Smooth muscle cell (in vitro differentiated cells): ENCODE measurements around the gene AGBL4. TPM values are rescaled to one million over a fixed set of nuclear protein-coding genes. Genes with fewer than 3 reads are reported as not detected.

Source experiments
- DNase-seq: peaks from one replicate; lab custom pipeline; 2025; ENCODE audit not compliant: unreplicated experiment; lab: John Stamatoyannopoulos, UW
- H2AFZ ChIP-seq: fragments of 200-600 bp; sonication (generic); 2 replicates; pipeline ENCODE4 v1.6.0; 2016; ENCODE audit warnings: antibody characterized with exemption, low read depth, mild to moderate bottlenecking
- H3F3A ChIP-seq: fragments of 200-600 bp; sonication (generic); 2 replicates; pipeline ENCODE4 v1.6.0; 2017; ENCODE audit warnings: antibody characterized with exemption, low read depth
- H3K27ac ChIP-seq: fragments of 200-600 bp; sonication (generic); 2 replicates; pipeline ENCODE4 v1.5.1; 2016; ENCODE audit warnings: low read depth, mild to moderate bottlenecking
- H3K27me3 ChIP-seq: fragments of 200-600 bp; sonication (generic); 2 replicates; pipeline ENCODE4 v1.6.1; 2016; ENCODE audit warnings: low read depth, mild to moderate bottlenecking
- H3K36me3 ChIP-seq: fragments of 200-600 bp; sonication (generic); 2 replicates; pipeline ENCODE4 v1.5.1; 2016; ENCODE audit warnings: low read depth
- H3K4me1 ChIP-seq: fragments of 200-600 bp; sonication (generic); 2 replicates; pipeline ENCODE4 v1.5.1; 2016; ENCODE audit warnings: low read depth
- H3K4me2 ChIP-seq: fragments of 200-600 bp; sonication (generic); 2 replicates; pipeline ENCODE4 v1.6.0; 2016; ENCODE audit warnings: mild to moderate bottlenecking
- H3K4me3 ChIP-seq: fragments of 200-600 bp; sonication (generic); 2 replicates; pipeline ENCODE4 v1.5.1; 2016; ENCODE audit warnings: mild to moderate bottlenecking
- H3K79me2 ChIP-seq: fragments of 200-600 bp; sonication (generic); 2 replicates; pipeline ENCODE4 v1.6.0; 2016; ENCODE audit warnings: low read depth, mild to moderate bottlenecking
- H3K9ac ChIP-seq: fragments of 200-600 bp; sonication (generic); 2 replicates; pipeline ENCODE4 v1.6.0; 2016; ENCODE audit warnings: low read depth
- H3K9me3 ChIP-seq: fragments of 200-600 bp; sonication (generic); replicated peaks from 2 replicates; pipeline ENCODE4 v1.5.1; 2016; ENCODE audit warnings: low read depth
- H4K20me1 ChIP-seq: fragments of 200-600 bp; sonication (generic); 2 replicates; pipeline ENCODE4 v1.6.0; 2016; ENCODE audit warnings: low read depth
- CTCF ChIP-seq: fragments of 200-600 bp; sonication (generic); IDR thresholded peaks from 2 replicates; pipeline ENCODE4 v1.5.1; 2017; ENCODE audit warnings: borderline replicate concordance, mild to moderate bottlenecking, antibody characterized with exemption; ENCODE audit not compliant: insufficient read depth, poor library complexity, severe bottlenecking
- WGBS: methylation state at CpG from one replicate; pipeline ENCODE4 v1.1.7; 2016; ENCODE audit warnings: low lambda C conversion rate; 5-methylcytosine and 5-hydroxymethylcytosine counted together
- polyA plus RNA-seq: library from polyadenylated mRNA; unstranded; fragments of >200 nt; fragmentation: Nextera tagmentation; extraction: Ambion mirVana; gene quantifications from 2 replicates; pipeline ENCODE4 v1.2.1, GENCODE V29; 2016
- total RNA-seq: library from RNA; depleted of rRNA; stranded (reverse); fragments of >200 nt; gene quantifications from 2 replicates; pipeline ENCODE4 v1.2.3, GENCODE V29; 2014

Gene AGBL4
- total and polyA plus RNA-seq, 2 experiments from 2014 or later: 0.29 TPM; not detected in 1

- no peaks in the 10 kb centered on the region for H3K9me3 ChIP-seq
- H3K4me2 ChIP-seq: no peak overlapping the region
- H3K79me2 ChIP-seq: no peaks in the 10 kb centered on the region
- no peak overlapping the region for H3K9ac ChIP-seq
- no peaks in the 10 kb centered on the region for H3K4me1 ChIP-seq
- no peak for TF ChIP-seq CTCF
- H3K4me3 ChIP-seq: no peak overlapping the region
- no peaks in the 10 kb centered on the region for H4K20me1 ChIP-seq
- H2AFZ ChIP-seq: no peak overlapping the region
- H3K36me3 ChIP-seq: no peaks in the 10 kb centered on the region
- no peaks in the 10 kb centered on the region for H3K27me3 ChIP-seq
- H3K27ac ChIP-seq: no peak overlapping the region
- H3F3A ChIP-seq: no peaks in the 10 kb centered on the region
- 48% methylated on average over 1 of the region's 1 CpG for WGBS
- no peak for DNase-seq
These were observed 794.2 kb downstream of the AGBL4 start for GRCh38 chr1:49229555-49229954.

- Histone ChIP-seq H3K4me1 (no peaks in the 10 kb centered on the region), H3K9me3 (no peaks in the 10 kb centered on the region), H3K4me3 (no peak overlapping the region), H3K9ac (no peak overlapping the region), H3K4me2 (no peak overlapping the region), H3K79me2 (no peaks in the 10 kb centered on the region), H3K27ac (no peak overlapping the region), H2AFZ (no peak overlapping the region), H3K27me3 (no peaks in the 10 kb centered on the region), H3K36me3 (no peaks in the 10 kb centered on the region), H3F3A (no peaks in the 10 kb centered on the region), H4K20me1 (no peaks in the 10 kb centered on the region)
- DNase-seq: no peak
- 30% methylated on average over 1 of the region's 1 CpG for WGBS
- TF ChIP-seq CTCF: no peak
These were observed 797.0 kb downstream of the AGBL4 start for GRCh38 chr1:49226758-49227157.

- Histone ChIP-seq H3F3A (no peaks in the 10 kb centered on the region), H4K20me1 (no peaks in the 10 kb centered on the region), H3K36me3 (no peaks in the 10 kb centered on the region), H3K9me3 (no peaks in the 10 kb centered on the region), H3K4me3 (no peak overlapping the region), H3K4me2 (no peak overlapping the region), H3K27ac (no peak overlapping the region), H3K27me3 (no peaks in the 10 kb centered on the region), H3K79me2 (no peaks in the 10 kb centered on the region), H3K4me1 (no peaks in the 10 kb centered on the region), H3K9ac (no peak overlapping the region), H2AFZ (no peak overlapping the region)
- no peak for DNase-seq
- no peak for TF ChIP-seq CTCF
- 70% methylated on average over 1 of the region's 1 CpG for WGBS
These were observed 798.3 kb downstream of the AGBL4 start for GRCh38 chr1:49225464-49225863.

- Histone ChIP-seq H3K4me2 (no peak overlapping the region), H3K9me3 (peaks cover 4% of the 10 kb centered on the region), H3K36me3 (no peaks in the 10 kb centered on the region), H3F3A (no peaks in the 10 kb centered on the region), H3K27me3 (no peaks in the 10 kb centered on the region), H3K27ac (no peak overlapping the region), H3K4me1 (no peaks in the 10 kb centered on the region), H4K20me1 (no peaks in the 10 kb centered on the region), H3K4me3 (no peak overlapping the region), H2AFZ (no peak overlapping the region), H3K9ac (no peak overlapping the region), H3K79me2 (no peaks in the 10 kb centered on the region)
- no peak for TF ChIP-seq CTCF
- no peak for DNase-seq
- WGBS: 82% methylated on average over 4 of the region's 4 CpGs
These were observed 810.5 kb downstream of the AGBL4 start for GRCh38 chr1:49213301-49213700.
